GM21737 (cell line): ENCODE results near the gene DMTF1.

ENCODE experiments used
- ATAC-seq: cut with Tn5 transposase; IDR thresholded peaks from one replicate; pipeline ENCODE4 v1.9.1; 2021; ENCODE audit warnings: mild to moderate bottlenecking, moderate library complexity; ENCODE audit not compliant: unreplicated experiment

DMTF1 gene

DNA sequence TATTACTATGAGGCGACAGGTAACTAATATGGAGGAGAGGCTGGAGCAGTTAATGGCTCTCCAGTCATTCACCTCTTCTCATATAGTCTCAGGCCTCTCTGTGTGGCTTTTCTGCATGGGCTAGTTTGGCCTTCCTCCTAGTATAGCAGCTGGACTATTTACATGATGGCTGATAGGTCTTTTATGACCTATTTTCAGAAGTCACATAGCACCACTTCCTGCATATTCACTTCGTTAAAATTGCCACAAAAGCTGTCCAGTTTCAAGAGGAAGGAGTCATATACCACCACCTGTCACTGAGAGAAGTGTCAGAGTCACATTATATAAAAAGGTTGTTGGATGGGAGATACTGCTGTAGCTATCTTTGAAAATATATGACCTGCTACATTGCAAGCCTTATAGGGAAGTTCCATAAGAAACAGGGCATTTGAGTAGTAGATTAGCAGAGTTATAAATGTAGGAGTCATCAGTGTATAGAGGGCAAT lies 8.0 kb upstream of the DMTF1 start:
- peak; percentile 93 for ATAC-seq

DNA sequence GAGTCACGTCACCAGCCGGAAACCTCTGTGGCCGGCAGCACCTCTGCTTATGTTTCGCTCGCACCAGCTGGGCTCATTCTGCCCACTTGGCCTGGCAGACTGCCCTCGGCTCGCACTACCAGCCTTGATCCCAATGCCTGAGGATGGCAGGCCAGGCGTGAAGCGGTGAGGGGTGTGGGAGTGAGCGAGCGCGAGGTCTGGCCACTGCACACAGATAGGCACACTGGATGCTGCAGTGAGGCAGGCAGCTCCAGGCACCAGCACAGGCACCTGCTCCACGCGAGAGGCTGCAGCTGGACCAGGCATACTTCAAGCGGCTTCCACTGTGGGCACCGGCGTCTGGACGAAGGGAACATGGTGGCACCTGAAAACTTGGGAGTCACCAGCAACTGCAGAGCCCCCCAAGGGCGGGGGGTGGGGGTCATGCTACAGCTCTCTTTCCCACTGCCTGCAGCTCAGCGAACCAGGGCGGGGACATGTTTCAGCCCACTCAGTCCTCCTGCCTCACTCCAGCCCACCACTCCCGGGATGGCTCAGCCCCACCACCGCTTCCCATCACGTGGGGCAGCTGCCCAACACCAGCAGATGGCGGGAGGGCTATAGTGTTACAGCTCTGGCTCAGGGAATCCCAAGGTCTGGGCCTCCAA lies 5.4 kb upstream of the DMTF1 start:
- no peak for ATAC-seq

DNA sequence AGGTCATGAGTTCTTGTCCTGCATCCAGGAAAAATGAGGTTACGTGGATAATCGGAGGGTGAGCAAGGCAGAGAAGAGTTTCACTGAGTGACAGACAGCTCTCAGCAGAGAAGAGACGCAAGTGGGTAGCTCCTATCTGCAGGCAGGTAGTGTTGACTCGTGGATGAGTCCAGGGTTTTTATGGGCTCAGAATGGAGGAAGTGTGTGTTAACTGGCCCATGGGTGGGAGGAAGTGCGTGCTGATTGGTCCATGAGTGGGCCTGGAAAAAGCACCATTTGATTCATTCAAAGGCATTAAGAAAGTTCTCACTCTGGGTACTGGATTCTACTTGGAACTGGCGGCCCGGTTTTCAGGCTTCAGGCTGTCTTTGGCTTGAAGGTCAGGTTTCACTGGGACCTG lies 4.8 kb upstream of the DMTF1 start:
- no peak for ATAC-seq

DNA sequence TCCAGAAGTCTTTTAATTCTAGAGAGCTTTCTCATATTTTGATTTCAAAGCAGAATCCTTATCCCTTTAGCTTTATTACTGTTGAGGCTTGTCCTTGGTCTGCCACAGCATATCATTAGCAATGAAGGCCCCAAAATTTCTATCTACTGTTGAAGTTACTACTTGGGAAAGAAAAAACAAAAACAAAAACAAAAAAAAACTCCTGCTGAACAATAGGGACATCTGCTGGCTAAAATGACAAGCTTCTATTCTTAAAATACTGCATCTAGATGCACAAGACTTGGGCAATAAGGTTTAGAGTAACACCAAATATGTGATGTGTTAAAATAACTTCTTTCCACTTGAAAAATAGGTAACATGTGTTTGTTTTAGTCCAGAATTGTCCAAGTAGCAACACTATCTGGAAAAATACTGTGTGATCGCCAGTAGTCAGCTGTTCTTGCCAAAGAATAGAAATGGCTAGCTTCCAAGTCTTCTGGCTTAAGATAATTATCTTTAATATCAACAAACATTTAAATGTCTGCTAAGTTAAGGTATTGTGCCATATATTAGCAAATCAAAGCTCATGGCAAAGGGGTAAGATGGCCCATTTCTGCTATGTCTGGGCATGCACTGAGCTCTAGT lies 3.8 kb upstream of the DMTF1 start:
- ATAC-seq, result no peak

DNA sequence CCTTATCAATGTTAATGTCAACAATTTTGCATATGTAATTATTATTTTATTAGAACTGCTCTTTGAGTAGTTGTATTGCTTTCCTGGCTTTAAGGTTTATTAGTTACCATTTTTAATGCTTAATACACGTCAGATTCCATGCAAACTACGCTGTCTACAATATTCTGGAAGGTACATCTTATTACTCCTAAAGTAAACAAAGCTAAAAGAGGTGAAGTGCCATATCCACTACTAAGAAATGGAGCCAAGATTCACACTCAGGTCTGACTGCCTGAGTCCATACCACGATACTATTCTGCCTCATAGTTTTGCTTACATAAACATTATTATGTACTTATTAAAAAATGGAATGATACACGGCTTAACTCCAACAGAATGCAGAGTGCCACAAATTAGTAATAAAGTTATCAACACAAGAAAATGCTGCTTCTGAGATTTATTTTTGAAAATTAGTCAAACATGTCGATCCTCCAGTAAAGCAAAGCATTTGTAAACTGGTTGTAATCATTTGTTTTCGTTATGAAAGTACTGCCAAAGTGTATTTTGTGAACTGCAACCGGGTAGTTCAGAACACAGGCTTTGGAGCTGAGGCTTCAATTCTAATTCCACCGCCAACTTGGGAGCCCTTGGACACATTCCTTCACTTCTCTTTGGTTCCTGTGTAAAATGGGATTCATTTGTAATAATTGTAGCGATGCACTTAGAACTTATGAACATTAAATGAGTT lies 1.1 kb upstream of the DMTF1 start:
- ATAC-seq, result no peak

DNA sequence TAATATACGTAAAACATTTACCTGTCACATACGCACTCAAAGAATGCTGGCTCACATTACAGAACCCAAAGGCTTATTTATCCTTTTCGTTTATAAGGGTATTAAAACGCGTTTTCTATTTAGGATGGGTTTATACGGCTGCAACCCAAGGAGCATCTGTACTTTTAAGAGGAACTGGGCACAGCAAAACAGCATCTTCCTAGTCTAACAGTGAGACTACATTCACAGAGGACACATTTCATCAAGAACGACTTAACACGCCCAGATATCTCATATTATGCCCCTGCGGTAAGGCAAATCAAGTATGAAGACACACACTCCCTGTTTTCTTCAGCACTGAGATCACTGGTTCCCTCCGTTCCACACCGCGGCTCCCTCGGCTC lies 533 bp upstream of the DMTF1 start:
- peak; percentile 30 for ATAC-seq

DNA sequence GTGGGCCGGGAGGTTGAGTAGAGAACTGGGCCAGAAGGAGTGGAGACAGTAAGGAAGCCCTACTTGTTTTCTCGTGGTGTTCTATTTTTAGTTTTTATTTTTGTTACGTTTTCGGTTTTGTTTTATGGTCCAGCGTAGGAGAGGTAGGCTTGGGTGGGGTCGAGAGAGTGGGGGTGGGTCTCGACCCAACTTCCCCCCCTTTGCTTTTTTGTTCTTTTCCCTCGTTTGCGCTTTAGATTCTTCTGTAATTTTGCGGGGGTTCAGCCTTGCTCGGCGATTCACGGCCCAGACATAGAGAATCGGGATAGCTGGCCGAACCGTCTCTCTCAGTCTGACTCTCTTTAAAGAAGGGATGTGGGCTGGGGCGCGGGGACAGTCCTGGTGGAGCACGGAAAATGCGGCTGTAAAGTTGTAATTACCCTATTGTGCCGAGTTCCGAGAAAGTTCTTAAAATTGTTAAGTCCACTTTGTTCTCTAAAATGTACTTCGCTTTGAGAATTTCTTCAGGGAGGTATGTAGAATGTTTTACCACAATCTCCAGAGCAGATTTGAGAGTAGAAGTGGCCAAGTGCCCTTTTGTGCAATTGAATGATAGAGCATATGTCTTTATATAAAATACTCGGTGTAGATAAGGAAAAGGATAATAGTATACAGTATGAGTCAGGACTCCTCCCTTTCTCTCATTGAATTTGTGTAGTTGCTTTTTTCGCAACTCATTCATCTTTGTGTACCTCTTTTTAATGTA lies 816 bp downstream of the DMTF1 start:
- ATAC-seq, result peak; percentile 15

DNA sequence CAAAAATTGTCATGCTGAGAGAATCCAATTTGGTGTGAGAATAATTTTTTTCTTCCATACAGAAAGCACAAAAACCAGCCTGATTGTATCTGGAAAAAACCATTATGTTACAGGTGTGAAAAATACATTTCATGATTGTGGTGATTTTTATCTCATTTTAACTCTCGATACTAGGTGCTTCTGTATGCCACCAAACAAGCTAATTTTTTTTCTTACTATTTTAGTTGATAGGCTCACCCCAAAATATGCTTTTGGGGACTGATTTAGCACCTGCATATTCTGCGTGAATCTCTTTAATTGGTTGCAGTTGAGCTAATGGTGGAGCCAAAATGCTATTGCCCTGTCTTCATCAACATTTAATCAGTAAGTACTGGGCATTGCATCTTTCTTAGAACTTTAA lies 1.9 kb downstream of the DMTF1 start:
- no peak for ATAC-seq

DNA sequence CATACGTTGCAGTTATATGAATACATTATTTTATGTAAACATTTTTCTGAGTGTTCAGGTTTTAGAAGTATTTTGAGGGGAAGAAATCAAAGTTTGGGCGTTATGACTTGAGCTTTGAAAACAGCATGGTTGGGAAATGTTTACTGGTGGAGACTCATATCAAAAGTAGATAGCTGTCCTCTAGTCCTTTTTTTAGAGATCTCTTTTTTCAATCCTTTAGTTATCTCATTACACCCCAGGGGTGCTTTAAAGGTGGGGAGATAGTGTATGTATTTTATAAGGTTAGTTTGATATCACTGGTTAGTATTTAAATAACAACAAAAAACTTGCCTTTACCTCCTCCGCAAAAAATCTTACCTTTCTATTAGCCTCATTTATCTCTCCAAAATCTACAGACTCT lies 2.3 kb downstream of the DMTF1 start:
- no peak for ATAC-seq

DNA sequence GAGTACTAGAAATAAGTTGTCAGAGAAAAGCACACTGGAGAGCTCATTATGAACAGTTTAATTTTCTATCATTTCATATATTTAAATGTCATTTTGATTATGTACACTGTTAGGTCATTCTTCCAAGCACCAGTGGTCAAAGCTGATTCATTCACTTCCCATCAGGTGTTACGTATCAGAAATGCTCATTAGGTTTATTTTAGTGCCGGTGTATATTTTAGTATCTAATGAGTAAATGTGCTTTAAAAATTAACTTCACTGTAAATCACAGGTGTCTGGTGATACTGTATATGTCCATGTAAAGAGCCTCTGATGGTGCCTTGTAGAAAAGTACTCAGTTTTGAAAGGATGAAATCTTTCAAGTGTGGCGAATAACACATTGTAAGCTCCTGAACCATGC lies 3.5 kb downstream of the DMTF1 start:
- ATAC-seq, result no peak

DNA sequence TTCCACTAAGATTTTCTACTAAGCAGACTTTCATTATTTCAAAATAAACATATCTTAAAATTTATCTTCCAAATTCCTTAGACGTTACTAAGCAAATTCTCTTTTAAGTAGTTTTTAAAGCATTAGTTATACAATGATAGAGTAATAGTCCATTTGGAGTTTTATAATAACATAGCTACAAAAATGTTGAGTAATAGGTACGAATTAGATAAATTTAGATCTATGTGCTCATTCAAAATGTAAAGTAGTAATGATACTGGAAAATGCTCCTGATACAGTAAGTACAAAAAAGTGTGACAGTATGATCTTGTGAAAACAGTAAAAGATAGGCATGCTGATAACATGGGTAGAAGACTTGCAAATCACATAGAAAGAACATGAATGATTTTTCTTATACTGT lies 4.5 kb downstream of the DMTF1 start:
- ATAC-seq, result no peak

DNA sequence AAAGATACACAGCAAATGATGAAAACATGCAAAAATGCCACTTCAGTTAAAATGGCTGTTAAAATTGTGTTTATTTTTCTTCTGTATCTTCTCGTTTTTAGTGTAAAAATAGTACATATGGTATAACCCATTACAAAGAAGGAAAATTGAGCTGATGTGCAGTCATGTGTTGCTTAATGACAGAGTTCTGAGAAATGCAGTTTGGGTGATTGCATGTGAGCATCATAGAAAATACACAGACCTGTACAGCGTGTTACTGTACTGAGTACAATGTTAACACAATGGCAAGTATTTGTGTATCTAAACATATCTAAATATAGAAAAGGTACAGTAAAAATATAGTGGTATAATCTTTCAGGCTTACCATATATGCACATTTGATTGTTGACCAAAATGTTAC lies 7.3 kb downstream of the DMTF1 start:
- ATAC-seq, result no peak

DNA sequence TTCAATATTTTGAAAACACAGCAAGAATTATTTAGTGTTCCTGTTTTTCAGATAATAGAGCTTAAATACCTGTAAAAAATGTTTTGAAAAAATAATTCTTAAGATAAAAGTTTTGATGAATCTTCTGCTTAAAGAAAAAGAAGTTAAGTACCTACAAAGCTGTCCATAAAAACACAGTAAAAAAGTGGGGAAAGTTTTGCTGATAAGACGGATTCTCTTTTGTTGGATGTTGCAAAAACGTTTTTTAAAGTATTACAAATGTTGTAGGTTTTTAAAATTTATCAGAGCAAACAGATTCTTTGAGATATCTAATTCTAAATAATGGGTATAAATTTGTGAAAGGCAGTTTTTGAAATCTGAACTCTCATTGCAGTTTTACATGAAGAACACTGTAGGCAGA lies 12.2 kb downstream of the DMTF1 start:
- ATAC-seq, result no peak

DNA sequence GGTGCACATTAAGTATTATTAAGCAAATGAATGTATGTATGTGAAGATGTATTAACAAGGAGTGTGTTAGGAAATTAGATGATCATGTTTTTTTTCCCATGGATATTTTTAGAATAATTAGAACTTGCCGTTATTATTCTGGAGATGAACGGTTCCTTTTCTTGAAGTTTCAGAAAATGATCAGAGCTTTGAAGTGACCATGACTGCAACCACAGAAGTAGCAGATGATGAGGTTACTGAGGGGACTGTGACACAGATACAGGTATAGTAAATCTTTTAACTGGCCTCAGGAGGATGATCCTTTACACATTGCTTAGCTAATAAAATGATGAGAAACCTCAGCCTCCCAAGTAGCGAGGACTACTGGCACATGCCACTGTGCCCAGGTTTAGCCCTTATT lies 18.6 kb downstream of the DMTF1 start:
- ATAC-seq, result no peak

DNA sequence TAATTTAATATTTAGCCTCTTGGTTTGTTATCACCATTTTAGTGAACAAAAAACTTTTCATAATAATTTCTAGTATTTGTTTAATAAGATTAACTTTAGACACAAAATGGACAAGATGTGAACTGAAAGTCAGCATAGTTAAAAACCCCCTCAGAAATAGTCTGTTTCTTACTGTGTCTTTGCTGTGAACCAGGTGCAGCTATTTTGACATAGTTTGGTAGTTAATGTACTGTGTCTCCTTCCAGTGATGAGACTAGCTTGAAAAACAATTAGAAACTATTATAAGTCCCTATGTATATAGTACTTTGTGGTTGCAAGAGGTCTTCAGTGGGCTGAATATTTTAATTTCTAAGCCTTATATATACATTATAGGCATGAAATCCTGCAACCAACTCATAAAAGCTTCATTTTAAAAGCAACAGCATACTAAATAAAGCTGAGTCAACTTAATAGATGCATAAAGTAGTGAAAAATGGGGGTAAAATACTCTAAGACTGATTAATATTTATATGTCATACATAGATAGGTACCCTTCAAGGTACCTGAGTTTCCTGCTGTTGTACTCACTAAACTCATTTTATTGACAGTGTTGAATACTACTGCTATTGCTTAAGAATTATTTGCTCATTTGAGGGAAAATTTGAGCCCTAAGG lies 19.2 kb downstream of the DMTF1 start:
- no peak for ATAC-seq

DNA sequence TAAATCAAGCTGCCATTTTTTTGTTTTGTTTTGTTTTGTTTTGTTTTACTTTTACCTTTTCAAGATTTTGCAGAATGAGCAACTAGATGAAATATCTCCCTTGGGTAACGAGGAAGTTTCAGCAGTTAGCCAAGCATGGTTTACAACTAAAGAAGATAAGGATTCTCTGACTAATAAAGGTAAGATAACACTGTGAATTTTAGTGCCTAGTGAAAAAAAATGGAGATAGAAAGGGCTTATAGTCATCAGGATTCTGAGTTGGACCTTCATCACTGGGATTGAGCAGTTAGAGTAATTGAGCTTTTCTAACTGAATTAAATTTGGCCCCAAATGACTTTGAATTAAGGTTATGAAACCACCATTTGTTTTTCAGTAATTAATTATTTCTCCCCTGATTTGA lies 21.2 kb downstream of the DMTF1 start:
- no peak for ATAC-seq

DNA sequence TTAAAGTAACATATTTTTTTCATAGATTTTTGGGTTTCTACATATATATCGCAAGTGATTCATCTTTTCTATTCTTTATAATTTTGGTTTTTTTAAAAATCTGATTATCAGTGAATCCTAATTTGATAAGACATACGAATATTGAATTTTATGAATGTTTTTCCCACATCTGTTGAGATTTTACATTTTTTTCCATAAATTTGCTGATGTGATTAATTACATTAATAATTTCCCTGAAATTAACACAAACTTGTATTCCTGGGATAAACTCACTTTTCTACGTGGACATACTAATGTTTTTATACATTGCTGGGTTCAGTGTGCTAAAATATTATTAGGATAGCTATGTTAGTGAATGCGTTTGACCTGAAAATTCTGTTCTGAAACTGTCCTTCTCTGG lies 26.1 kb downstream of the DMTF1 start:
- ATAC-seq, result no peak

DNA sequence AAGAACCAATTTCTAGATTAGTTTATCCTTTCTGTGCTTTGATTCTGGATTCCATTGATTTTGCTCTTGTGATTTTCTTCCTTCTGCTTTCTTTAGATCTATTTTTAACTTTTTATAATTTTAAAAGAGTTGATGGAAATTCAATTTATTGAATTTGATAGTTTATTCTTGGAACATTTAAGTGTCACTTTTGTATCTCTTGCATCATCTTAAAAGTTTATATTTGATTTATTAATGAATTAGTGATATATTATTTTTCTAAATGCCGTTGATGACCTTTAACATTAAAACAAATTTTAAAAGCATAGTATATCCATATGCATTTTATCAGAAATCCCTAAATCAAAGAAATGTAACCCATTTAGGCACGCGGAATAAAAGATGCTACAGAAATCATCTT lies 26.9 kb downstream of the DMTF1 start:
- ATAC-seq, result no peak

DNA sequence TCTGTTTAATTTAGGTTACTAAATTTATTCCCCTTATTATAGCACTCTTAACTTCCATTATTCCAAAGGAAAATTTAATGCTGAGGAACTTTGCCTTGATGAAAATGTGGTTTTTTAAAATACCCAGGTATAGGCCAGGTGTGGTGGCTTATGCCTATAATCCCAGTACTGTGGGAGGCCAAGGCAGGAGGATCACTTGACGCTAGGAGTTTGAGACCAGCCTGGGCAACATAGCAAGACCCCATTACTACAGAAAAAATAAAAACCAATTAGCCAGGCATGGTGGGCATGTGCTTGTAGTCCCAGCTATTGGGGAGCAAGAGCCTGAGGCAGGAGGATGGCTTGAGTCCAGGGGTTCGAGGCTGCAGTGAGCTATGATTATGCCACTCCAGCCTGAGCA lies 34.9 kb downstream of the DMTF1 start:
- ATAC-seq, result no peak

DNA sequence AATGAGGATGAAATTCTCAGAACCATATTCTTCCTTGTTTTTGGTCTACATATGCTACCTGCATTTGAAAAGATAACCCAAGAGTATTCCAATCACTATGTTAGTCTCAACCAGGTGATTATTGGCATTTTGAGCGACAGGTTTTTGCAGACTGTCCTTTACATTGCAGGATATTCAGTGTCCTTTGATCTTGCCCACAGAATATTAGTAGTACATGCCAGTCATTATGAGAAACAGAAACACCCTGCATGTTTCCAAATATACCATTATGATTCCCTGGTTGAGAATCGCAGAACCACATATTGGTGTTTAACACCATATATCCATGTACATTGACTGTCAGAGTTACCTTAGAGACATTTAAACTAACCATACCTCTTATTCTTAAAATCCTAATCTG lies 36.7 kb downstream of the DMTF1 start:
- ATAC-seq, result no peak

DNA sequence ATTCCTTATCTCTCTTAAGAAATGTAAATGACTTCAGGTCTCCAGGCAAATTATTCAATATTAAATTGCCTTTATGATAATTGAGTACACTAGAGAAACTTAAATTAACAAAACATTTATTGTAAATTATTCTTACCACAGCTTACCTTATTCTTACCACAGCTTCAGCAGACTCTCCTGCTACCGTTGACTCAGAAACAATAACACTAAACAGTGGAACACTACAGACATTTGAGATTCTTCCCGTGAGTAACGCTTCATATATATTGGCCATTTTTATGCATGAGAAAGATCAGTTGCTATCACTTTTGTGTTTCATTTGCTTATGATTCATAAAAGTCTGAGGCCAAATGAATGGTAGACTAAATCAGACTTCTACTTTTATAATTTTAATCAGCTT lies 38.5 kb downstream of the DMTF1 start:
- no peak for ATAC-seq
